T47D (cell line): ENCODE data around the gene DDR1.
"Not testable (repeated sequence)": the region's sequence is repeated elsewhere in the genome, so short reads cannot be mapped to it uniquely, and the experiment has no call there.

Source experiments
- DNase-seq, 2 experiments: peaks; one replicate each; pipeline versions ENCODE4 v3.0.0 to v3.0.0-alpha.2; 2011 to 2012; ENCODE audit warnings: low read depth in 1 of 2, low spot score in 1 of 2
- JUND ChIP-seq: IDR thresholded peaks from 2 replicates; pipeline ENCODE4 v1.6.1; 2012; ENCODE audit warnings: low read depth
- in situ Hi-C: cut with HindIII; loops from 2 replicates; pipeline ENCODE4 v1.10.0; 2016; ENCODE audit warnings: low sequenced_read_pairs, low pct_unique_long_range_greater_than_20kb

The DDR1 gene

GRCh38 chr6:30895343-30895742, 11.0 kb downstream of the DDR1 start:
- in situ Hi-C loops: no loop called here
- DNase-seq: no peak
- no peak for TF ChIP-seq JUND

- in situ Hi-C loops: no loop called here
- DNase-seq: no peak
- TF ChIP-seq JUND: no peak
Observed at GRCh38 chr6:30896541-30896940, 12.2 kb downstream of the DDR1 start.

- DNase-seq: no peak
- TF ChIP-seq JUND: no peak
- in situ Hi-C loops: no loop called here
Observed at GRCh38 chr6:30897882-30898281, 13.6 kb downstream of the DDR1 start.

- TF ChIP-seq JUND: no peak
- in situ Hi-C loops: no loop called here
- DNase-seq: no peak
Observed at GRCh38 chr6:30898750-30899360, 14.5 kb downstream of the DDR1 start.

- TF ChIP-seq JUND: no peak
- in situ Hi-C loops: no loop called here
- DNase-seq: no peak
Observed at GRCh38 chr6:30900863-30901417, 16.6 kb downstream of the DDR1 start.

- no peak for TF ChIP-seq JUND
Observed at GRCh38 chr6:30901436-30901835, 17.1 kb downstream of the DDR1 start.

GRCh38 chr6:30902196-30902595, 17.9 kb downstream of the DDR1 start:
- in situ Hi-C loops, DNase-seq: not testable (repeated sequence)

More at GRCh38 chr6:30901436-30901835, 17.1 kb downstream of the DDR1 start:
- in situ Hi-C loops: no loop called here
- no peak for DNase-seq

- in situ Hi-C loops: no loop called here
- no peak for DNase-seq
- TF ChIP-seq JUND: no peak
Observed at GRCh38 chr6:30902709-30903108, 18.4 kb downstream of the DDR1 start.

GRCh38 chr6:30903236-30903635, 18.9 kb downstream of the DDR1 start:
- no peak for TF ChIP-seq JUND
- in situ Hi-C loops: no loop called here
- DNase-seq: no peak

- in situ Hi-C loops, DNase-seq: not testable (repeated sequence)
Observed at GRCh38 chr6:30907290-30907757, 23.0 kb downstream of the DDR1 start.

GRCh38 chr6:30907758-30908591, 23.7 kb downstream of the DDR1 start, which contains the start of gene GTF2H4:
Gene GTF2H4, plus strand, starts transcription at chr6:30908207.
- in situ Hi-C loops: no loop called here

GRCh38 chr6:30908700-30909099, 24.4 kb downstream of the DDR1 start:
- no peak for TF ChIP-seq JUND
- in situ Hi-C loops: no loop called here

More at GRCh38 chr6:30907758-30908591, 23.7 kb downstream of the DDR1 start, which contains the start of gene GTF2H4:
- peak; percentile 87 to 100 for DNase-seq
- no peak for TF ChIP-seq JUND

GRCh38 chr6:30910473-30910872, 26.2 kb downstream of the DDR1 start:
- in situ Hi-C loops, DNase-seq: not testable (repeated sequence)

More at GRCh38 chr6:30908700-30909099, 24.4 kb downstream of the DDR1 start:
- DNase-seq: no peak
